Ishikawa (cell line): ENCODE data around the gene TLE4.

ENCODE experiments used
- CEBPB ChIP-seq: IDR thresholded peaks from 2 replicates; pipeline ENCODE4 v1.6.1; 2012
- CREB1 ChIP-seq: IDR thresholded peaks from 2 replicates; pipeline ENCODE4 v1.6.1; 2012; ENCODE audit warnings: low read depth
- EGR1 ChIP-seq: IDR thresholded peaks from 2 replicates; pipeline ENCODE4 v1.6.1; 2012
- EP300 ChIP-seq: IDR thresholded peaks from 2 replicates; pipeline ENCODE4 v1.6.1; 2012; ENCODE audit warnings: borderline replicate concordance
- FOXM1 ChIP-seq: IDR thresholded peaks from 2 replicates; pipeline ENCODE4 v1.6.1; 2012; ENCODE audit warnings: low read depth, borderline replicate concordance
- MAX ChIP-seq: IDR thresholded peaks from 2 replicates; pipeline ENCODE4 v1.6.1; 2012
- NFIC ChIP-seq: IDR thresholded peaks from 2 replicates; pipeline ENCODE4 v1.6.1; 2012
- RAD21 ChIP-seq: IDR thresholded peaks from 2 replicates; pipeline ENCODE4 v1.6.1; 2012; ENCODE audit warnings: low read depth
- TAF1 ChIP-seq: IDR thresholded peaks from 2 replicates; pipeline ENCODE4 v1.6.1; 2012; ENCODE audit warnings: low read depth, mild to moderate bottlenecking
- TCF12 ChIP-seq: IDR thresholded peaks from 2 replicates; pipeline ENCODE4 v1.6.1; 2012; ENCODE audit warnings: low read depth
- TEAD4 ChIP-seq: IDR thresholded peaks from 2 replicates; pipeline ENCODE4 v1.6.1; 2012
- USF1 ChIP-seq: IDR thresholded peaks from 2 replicates; pipeline ENCODE4 v1.6.1; 2012
- YY1 ChIP-seq: IDR thresholded peaks from 2 replicates; pipeline ENCODE4 v1.6.1; 2012; ENCODE audit warnings: low read depth
- ZBTB7A ChIP-seq: IDR thresholded peaks from 2 replicates; pipeline ENCODE4 v1.6.1; 2012; ENCODE audit warnings: low read depth
- TF ChIP-seq, protein P1 (sequence below): IDR thresholded peaks from 2 replicates; pipeline ENCODE4 v1.6.1; 2012; ENCODE audit warnings: low read depth, mild to moderate bottlenecking

The TLE4 gene

GRCh38 chr9:79662537-79662956 lies 90.8 kb downstream of the TLE4 start:
- no peak for TF ChIP-seq ZBTB7A
- no peak for TF ChIP-seq USF1
- TF ChIP-seq NFIC: no peak
- TF ChIP-seq FOXM1: no peak

- TF ChIP-seq MAX (no peak), TCF12 (no peak), EGR1 (no peak), EP300 (no peak), TEAD4 (no peak)
- TF ChIP-seq, protein P1, sequence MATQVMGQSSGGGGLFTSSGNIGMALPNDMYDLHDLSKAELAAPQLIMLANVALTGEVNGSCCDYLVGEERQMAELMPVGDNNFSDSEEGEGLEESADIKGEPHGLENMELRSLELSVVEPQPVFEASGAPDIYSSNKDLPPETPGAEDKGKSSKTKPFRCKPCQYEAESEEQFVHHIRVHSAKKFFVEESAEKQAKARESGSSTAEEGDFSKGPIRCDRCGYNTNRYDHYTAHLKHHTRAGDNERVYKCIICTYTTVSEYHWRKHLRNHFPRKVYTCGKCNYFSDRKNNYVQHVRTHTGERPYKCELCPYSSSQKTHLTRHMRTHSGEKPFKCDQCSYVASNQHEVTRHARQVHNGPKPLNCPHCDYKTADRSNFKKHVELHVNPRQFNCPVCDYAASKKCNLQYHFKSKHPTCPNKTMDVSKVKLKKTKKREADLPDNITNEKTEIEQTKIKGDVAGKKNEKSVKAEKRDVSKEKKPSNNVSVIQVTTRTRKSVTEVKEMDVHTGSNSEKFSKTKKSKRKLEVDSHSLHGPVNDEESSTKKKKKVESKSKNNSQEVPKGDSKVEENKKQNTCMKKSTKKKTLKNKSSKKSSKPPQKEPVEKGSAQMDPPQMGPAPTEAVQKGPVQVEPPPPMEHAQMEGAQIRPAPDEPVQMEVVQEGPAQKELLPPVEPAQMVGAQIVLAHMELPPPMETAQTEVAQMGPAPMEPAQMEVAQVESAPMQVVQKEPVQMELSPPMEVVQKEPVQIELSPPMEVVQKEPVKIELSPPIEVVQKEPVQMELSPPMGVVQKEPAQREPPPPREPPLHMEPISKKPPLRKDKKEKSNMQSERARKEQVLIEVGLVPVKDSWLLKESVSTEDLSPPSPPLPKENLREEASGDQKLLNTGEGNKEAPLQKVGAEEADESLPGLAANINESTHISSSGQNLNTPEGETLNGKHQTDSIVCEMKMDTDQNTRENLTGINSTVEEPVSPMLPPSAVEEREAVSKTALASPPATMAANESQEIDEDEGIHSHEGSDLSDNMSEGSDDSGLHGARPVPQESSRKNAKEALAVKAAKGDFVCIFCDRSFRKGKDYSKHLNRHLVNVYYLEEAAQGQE: no peak
Observed at GRCh38 chr9:79663300-79663699, 91.5 kb downstream of the TLE4 start.

GRCh38 chr9:79663878-79664277 lies 92.1 kb downstream of the TLE4 start:
- TF ChIP-seq TAF1: no peak
- no peak for TF ChIP-seq EGR1
- no peak for TF ChIP-seq YY1
- no peak for TF ChIP-seq TEAD4
- no peak for TF ChIP-seq CREB1
- no peak for TF ChIP-seq NFIC
- no peak for TF ChIP-seq CEBPB
- TF ChIP-seq MAX: no peak
- TF ChIP-seq TCF12: no peak
- TF ChIP-seq FOXM1: no peak
- no peak for TF ChIP-seq ZBTB7A
- no peak for TF ChIP-seq USF1
- no peak for TF ChIP-seq RAD21
- no peak for TF ChIP-seq EP300
- TF ChIP-seq, protein P1: no peak

- TF ChIP-seq EGR1 (no peak), TAF1 (no peak), ZBTB7A (no peak), RAD21 (no peak), FOXM1 (no peak), MAX (no peak), NFIC (no peak), CREB1 (no peak), TCF12 (no peak), CEBPB (no peak), YY1 (no peak), EP300 (no peak), TEAD4 (no peak), USF1 (no peak)
- TF ChIP-seq, protein P1: no peak
Observed at GRCh38 chr9:79664375-79664831, 92.6 kb downstream of the TLE4 start.
